Cardiac muscle cell (in vitro differentiated cells and primary cell): Measurements from ENCODE around the gene PPP1R9A. TPM values are rescaled to one million over a fixed set of nuclear protein-coding genes. Genes with fewer than 3 reads are reported as not detected.

Source experiments
- DNase-seq, 2 donors: peaks; one replicate each; pipeline versions ENCODE4 v3.0.0 to v3.0.0-alpha.2; 2010 to 2017; ENCODE audit warnings: low read depth in 1 of 2, low spot score in 1 of 2
- H3K27ac ChIP-seq: fragments of 200-600 bp; sonication (generic); 2 replicates; pipeline ENCODE4 v1.5.1; 2016
- H3K27me3 ChIP-seq: fragments of 200-600 bp; sonication (generic); 2 replicates; pipeline ENCODE4 v1.6.0; 2016; ENCODE audit warnings: control low read depth
- H3K36me3 ChIP-seq: fragments of 200-600 bp; sonication (generic); 2 replicates; pipeline ENCODE4 v1.5.1; 2016; ENCODE audit warnings: control low read depth
- H3K4me1 ChIP-seq: fragments of 200-600 bp; sonication (generic); 2 replicates; pipeline ENCODE4 v1.8.1; 2017; ENCODE audit warnings: low read depth, mild to moderate bottlenecking, mixed run types
- H3K4me3 ChIP-seq: fragments of 200-600 bp; sonication (generic); 2 replicates; pipeline ENCODE4 v1.5.1; 2016; ENCODE audit warnings: mild to moderate bottlenecking
- H3K9me3 ChIP-seq: fragments of 200-600 bp; sonication (generic); 2 replicates; pipeline ENCODE4 v1.5.1; 2017; ENCODE audit warnings: low read depth, mild to moderate bottlenecking, control low read depth
- CTCF ChIP-seq: IDR thresholded peaks from 2 replicates; pipeline ENCODE4 v1.5.1; 2012; ENCODE audit warnings: low read depth, mild to moderate bottlenecking, low read length
- polyA plus RNA-seq: library from polyadenylated mRNA; unstranded; fragments of >200 nt; fragmentation: Nextera tagmentation; extraction: Ambion mirVana; gene quantifications from 2 replicates; pipeline ENCODE4 v1.2.1, GENCODE V29; 2016
- total RNA-seq: library from RNA; depleted of rRNA; stranded (reverse); fragments of >200 nt; gene quantifications from 2 replicates; pipeline ENCODE4 v1.2.3, GENCODE V29; 2016

Gene PPP1R9A
- total and polyA plus RNA-seq, 2 experiments from 2014 or later, result 21.4 to 41.5 TPM

- Histone ChIP-seq H3K27ac (no peak overlapping the region), H3K4me1 (peaks cover 9% of the 10 kb centered on the region), H3K4me3 (no peak overlapping the region), H3K36me3 (no peaks in the 10 kb centered on the region), H3K27me3 (no peaks in the 10 kb centered on the region), H3K9me3 (no peaks in the 10 kb centered on the region)
- peak in 1 of 2 donors; percentile 44 for DNase-seq
- no peak for TF ChIP-seq CTCF
Measured at GRCh38 chr7:94975336-94975735, 67.9 kb downstream of the PPP1R9A start.

- peak in 1 of 2 donors; percentile 61 for DNase-seq
Measured at GRCh38 chr7:94980418-94981142, 73.2 kb downstream of the PPP1R9A start.

GRCh38 chr7:94995921-94996320, 88.5 kb downstream of the PPP1R9A start:
- no peak for DNase-seq
- Histone ChIP-seq H3K27me3 (no peaks in the 10 kb centered on the region), H3K36me3 (no peaks in the 10 kb centered on the region), H3K9me3 (no peaks in the 10 kb centered on the region), H3K4me1 (peaks cover 8% of the 10 kb centered on the region), H3K4me3 (no peak overlapping the region), H3K27ac (no peak overlapping the region)
- TF ChIP-seq CTCF, result no peak

More at GRCh38 chr7:94980418-94981142, 73.2 kb downstream of the PPP1R9A start:
- Histone ChIP-seq H3K4me1 (no peaks in the 10 kb centered on the region), H3K27ac (no peak overlapping the region), H3K9me3 (no peaks in the 10 kb centered on the region), H3K4me3 (no peak overlapping the region), H3K27me3 (no peaks in the 10 kb centered on the region), H3K36me3 (no peaks in the 10 kb centered on the region)
- no peak for TF ChIP-seq CTCF

GRCh38 chr7:94996369-94996768, 89.0 kb downstream of the PPP1R9A start:
- no peaks in the 10 kb centered on the region for H3K9me3 ChIP-seq
- DNase-seq, result no peak
- TF ChIP-seq CTCF, result no peak
- no peaks in the 10 kb centered on the region for H3K27me3 ChIP-seq
- H3K27ac ChIP-seq, result no peak overlapping the region
- H3K4me3 ChIP-seq, result no peak overlapping the region
- H3K36me3 ChIP-seq, result no peaks in the 10 kb centered on the region
- peaks cover 8% of the 10 kb centered on the region for H3K4me1 ChIP-seq

GRCh38 chr7:94997547-94997946, 90.2 kb downstream of the PPP1R9A start:
- peak in 1 of 2 donors; percentile 19 for DNase-seq
- Histone ChIP-seq H3K4me1 (peaks cover 8% of the 10 kb centered on the region), H3K4me3 (no peak overlapping the region), H3K36me3 (no peaks in the 10 kb centered on the region), H3K27ac (peak overlapping the region; percentile 49), H3K27me3 (no peaks in the 10 kb centered on the region), H3K9me3 (no peaks in the 10 kb centered on the region)
- no peak for TF ChIP-seq CTCF
